Measurements from ENCODE around the gene PDLIM4.

PDLIM4 gene

GRCh38 chr5:132315529-132316067 lies 58.1 kb downstream of the PDLIM4 start:
- DNase-seq (ENCODE audit: extremely low spot score), result no peak
- ChIA-PET POLR2A (interaction anchor here (1.1 to 3.0 kb wide), 2 partner anchors 22 to 54 kb away, joined by 3 to 15 read pairs; partner anchors contain the start of gene SLC22A4), CTCF (interaction anchor here (1.1 to 1.3 kb wide), 2 partner anchors 43 to 77 kb away, joined by 3 read pairs; no protein-coding TSS in a partner anchor)
- no peak for TF ChIP-seq FOXK2 (IDR thresholded peaks at IDR 0.05)

- no peak for TF ChIP-seq ELF4 (IDR thresholded peaks at IDR 0.05)
- no peak for TF ChIP-seq FOXA1 (IDR thresholded peaks at IDR 0.05)
- TF ChIP-seq BHLHE40 (IDR thresholded peaks at IDR 0.05; ENCODE audit: borderline replicate concordance), result no peak
- TF ChIP-seq NFRKB (IDR thresholded peaks at IDR 0.05), result no peak
- TF ChIP-seq CTBP1 (IDR thresholded peaks at IDR 0.05; ENCODE audit: borderline replicate concordance), result no peak
- no peak for TF ChIP-seq SP1 (IDR thresholded peaks at IDR 0.05)
- no peak for TF ChIP-seq SUZ12 (IDR thresholded peaks at IDR 0.05)
- no peak for TF ChIP-seq L3MBTL2 (conservative IDR thresholded peaks at IDR 0.05)
- no peak for TF ChIP-seq HDGF (IDR thresholded peaks at IDR 0.05; ENCODE audit: borderline replicate concordance)
- TF ChIP-seq FOXM1 (IDR thresholded peaks at IDR 0.05; ENCODE audit: borderline replicate concordance), result no peak
- no peak for TF ChIP-seq LEF1 (IDR thresholded peaks at IDR 0.05; ENCODE audit: borderline replicate concordance)
- no peak for TF ChIP-seq PKNOX1 (IDR thresholded peaks at IDR 0.05)
- no peak for TF ChIP-seq TARDBP (IDR thresholded peaks at IDR 0.05)
- no peak for DNase-seq (ENCODE audit: extremely low spot score)
- POLR2A ChIA-PET, result interaction anchor here (0.7 kb wide), 1 partner anchor 10 kb away, joined by 3 read pairs; no protein-coding TSS in a partner anchor
- CTCF ChIA-PET, result no interaction called here
Observed at GRCh38 chr5:132319975-132320374, 62.5 kb downstream of the PDLIM4 start.

GRCh38 chr5:132321109-132321721 lies 63.7 kb downstream of the PDLIM4 start:
- POLR2A ChIA-PET, result no interaction called here
- no peak for DNase-seq (ENCODE audit: extremely low spot score)
- TF ChIP-seq FOXA1 (IDR thresholded peaks at IDR 0.05), result no peak
- no peak for TF ChIP-seq FOXK2 (IDR thresholded peaks at IDR 0.05)
- TF ChIP-seq L3MBTL2 (conservative IDR thresholded peaks at IDR 0.05), result no peak
- TF ChIP-seq ARNT (IDR thresholded peaks at IDR 0.05), result no peak
- no peak for TF ChIP-seq NFRKB (IDR thresholded peaks at IDR 0.05)
- no peak for TF ChIP-seq CTBP1 (IDR thresholded peaks at IDR 0.05; ENCODE audit: borderline replicate concordance)
- TF ChIP-seq SUZ12 (IDR thresholded peaks at IDR 0.05), result no peak
- no peak for TF ChIP-seq SP1 (IDR thresholded peaks at IDR 0.05)
- TF ChIP-seq PKNOX1 (IDR thresholded peaks at IDR 0.05), result no peak
- TF ChIP-seq HDGF (IDR thresholded peaks at IDR 0.05; ENCODE audit: borderline replicate concordance), result no peak
- TF ChIP-seq TARDBP (IDR thresholded peaks at IDR 0.05), result no peak
- CTCF ChIA-PET, result no interaction called here

GRCh38 chr5:132322266-132322665 lies 64.8 kb downstream of the PDLIM4 start:
- CTCF ChIA-PET, result no interaction called here
- TF ChIP-seq ZNF384 (IDR thresholded peaks at IDR 0.05) (no peak), SP1 (IDR thresholded peaks at IDR 0.05) (no peak), NFRKB (IDR thresholded peaks at IDR 0.05) (no peak), SUZ12 (IDR thresholded peaks at IDR 0.05) (no peak), PKNOX1 (IDR thresholded peaks at IDR 0.05) (no peak), FOXA1 (IDR thresholded peaks at IDR 0.05) (no peak), FOXM1 (IDR thresholded peaks at IDR 0.05; ENCODE audit: borderline replicate concordance) (no peak)
- POLR2A ChIA-PET, result no interaction called here
- no peak for DNase-seq (ENCODE audit: extremely low spot score)

Data from HEK293T (cell line).